SK-N-SH (cell line): ENCODE measurements around the gene MXD3. TPM values are rescaled to one million over a fixed set of nuclear protein-coding genes. Genes with fewer than 3 reads are reported as not detected.

Experiments
- CTCF ChIA-PET: fragments of 300-600, 350-600 bp; formaldehyde crosslinking; extraction: SDS; loops from one replicate; lab custom pipeline; 2021; lab: Yijun Ruan, JAX
- POLR2A ChIA-PET: fragments of 350-600 bp; sonication (Branson Sonifier 250); formaldehyde crosslinking; extraction: SDS; loops from one replicate; lab custom pipeline; 2020; ENCODE audit warnings: antibody characterized with exemption, inconsistent platforms; lab: Yijun Ruan, JAX
- DNase-seq: peaks from one replicate; pipeline ENCODE4 v3.0.0; 2012
- H2AFZ ChIP-seq: fragments of 200-600 bp; sonication (generic); 2 replicates; pipeline ENCODE4 v1.8.1; 2016; ENCODE audit warnings: antibody characterized with exemption, mild to moderate bottlenecking, low read depth
- H3F3A ChIP-seq: fragments of 200-600 bp; sonication (generic); replicated peaks from 2 replicates; pipeline ENCODE3; 2016; ENCODE audit warnings: antibody characterized with exemption, mild to moderate bottlenecking; ENCODE audit not compliant: insufficient read depth
- H3K27ac ChIP-seq, 2 experiments: fragments of 200-500 bp in 1 of 2; fragments of 200-600 bp in 1 of 2; sonication (Bioruptor generic) in 1 of 2; sonication (generic), shearing (Covaris generic) in 1 of 2; 2 replicates each; pipeline versions ENCODE4 v1.5.1 to v1.6.1; 2014 to 2016; ENCODE audit warnings: low read depth in 2 of 2, inconsistent platforms in 1 of 2, low read length in 1 of 2, mild to moderate bottlenecking in 1 of 2, mixed read lengths in 1 of 2
- H3K27me3 ChIP-seq: fragments of 200-600 bp; sonication (generic), shearing (Covaris generic); 2 replicates; pipeline ENCODE4 v1.6.1; 2016; ENCODE audit warnings: mixed run types; ENCODE audit not compliant: insufficient read depth
- H3K36me3 ChIP-seq, 2 experiments: fragments of 200-500 bp in 1 of 2; fragments of 200-600 bp in 1 of 2; sonication (Bioruptor generic) in 1 of 2; sonication (generic) in 1 of 2; replicated peaks in 1 of 2; 2 replicates each; pipeline versions ENCODE3 to v1.5.1; 2014 to 2016; ENCODE audit warnings: low read length in 1 of 2, mild to moderate bottlenecking in 1 of 2; ENCODE audit not compliant: insufficient read depth in 2 of 2, control insufficient read depth in 1 of 2
- H3K4me1 ChIP-seq, 2 experiments: fragments of 200-500 bp in 1 of 2; fragments of 200-600 bp in 1 of 2; sonication (Bioruptor generic) in 1 of 2; sonication (generic), shearing (Covaris generic) in 1 of 2; 2 replicates each; pipeline versions ENCODE4 v1.5.1 to v1.6.1; 2014 to 2016; ENCODE audit warnings: low read depth in 1 of 2, low read length in 1 of 2, mixed run types in 1 of 2; ENCODE audit not compliant: insufficient read depth in 2 of 2, control insufficient read depth in 1 of 2
- H3K4me2 ChIP-seq: fragments of 200-600 bp; sonication (generic), shearing (Covaris generic); 2 replicates; pipeline ENCODE4 v1.6.1; 2017; ENCODE audit warnings: mixed run types
- H3K4me3 ChIP-seq, 2 experiments: fragments of 200-500 bp in 1 of 2; fragments of 200-600 bp in 1 of 2; sonication (Bioruptor generic) in 1 of 2; sonication (generic), shearing (Covaris generic) in 1 of 2; 2 replicates each; pipeline versions ENCODE4 v1.5.1 to v1.8.1; 2014 to 2016; ENCODE audit warnings: low read depth in 2 of 2, inconsistent platforms in 1 of 2, low read length in 1 of 2, mild to moderate bottlenecking in 1 of 2, mixed read lengths in 1 of 2, moderate library complexity in 1 of 2
- H3K79me2 ChIP-seq: fragments of 200-600 bp; sonication (generic); 2 replicates; pipeline ENCODE4 v1.8.1; 2017; ENCODE audit warnings: mild to moderate bottlenecking; ENCODE audit not compliant: insufficient read depth
- H3K9ac ChIP-seq: fragments of 200-600 bp; sonication (generic); 2 replicates; pipeline ENCODE4 v1.6.1; 2017; ENCODE audit warnings: mixed run types
- H3K9me2 ChIP-seq: fragments of 200-600 bp; sonication (generic); 2 replicates; pipeline ENCODE4 v1.6.1; 2017; ENCODE audit warnings: mixed run types
- H3K9me3 ChIP-seq: fragments of 200-600 bp; sonication (generic); 2 replicates; pipeline ENCODE4 v1.6.1; 2017; ENCODE audit warnings: mixed run types, mild to moderate bottlenecking, moderate library complexity
- H4K20me1 ChIP-seq: fragments of 200-600 bp; sonication (generic); 2 replicates; pipeline ENCODE4 v1.6.1; 2017; ENCODE audit warnings: mild to moderate bottlenecking, mixed run types; ENCODE audit not compliant: insufficient read depth
- CHD2 ChIP-seq: fragments of 150-350 bp; IDR thresholded peaks from 2 replicates; pipeline ENCODE4 v1.6.1; 2018; ENCODE audit warnings: low read length; ENCODE audit not compliant: partially characterized antibody
- ELF1 ChIP-seq: IDR thresholded peaks from 2 replicates; pipeline ENCODE4 v1.4.0; 2012
- EP300 ChIP-seq, 2 experiments: IDR thresholded peaks; 2 replicates each; pipeline versions ENCODE4 v1.4.0 to v1.6.1; 2012; ENCODE audit warnings: borderline replicate concordance in 1 of 2, low read depth in 1 of 2, low read length in 1 of 2
- EZH2phosphoT487 ChIP-seq: fragments of 200-600 bp; sonication (generic); IDR thresholded peaks from 2 replicates; pipeline ENCODE4 v1.6.1; 2017; ENCODE audit warnings: low read depth, mixed run types, mild to moderate bottlenecking, antibody characterized with exemption, moderate library complexity, borderline replicate concordance
- FOSL2 ChIP-seq: IDR thresholded peaks from 2 replicates; pipeline ENCODE4 v1.4.0; 2012; ENCODE audit warnings: low read depth, mild to moderate bottlenecking, moderate library complexity, borderline replicate concordance
- FOXJ3 ChIP-seq: sonication (generic); formaldehyde crosslinking; IDR thresholded peaks from 2 replicates; pipeline ENCODE4 v1.5.1; 2020; ENCODE audit warnings: mild to moderate bottlenecking, missing genetic modification reagents
- FOXM1 ChIP-seq: IDR thresholded peaks from 2 replicates; pipeline ENCODE4 v1.4.0; 2012; ENCODE audit warnings: low read depth, mild to moderate bottlenecking
- GATA2 ChIP-seq: sonication (generic); formaldehyde crosslinking; IDR thresholded peaks from 2 replicates; pipeline ENCODE4 v1.5.0; 2020; ENCODE audit warnings: mild to moderate bottlenecking, missing genetic modification reagents
- MEF2A ChIP-seq: IDR thresholded peaks from 2 replicates; pipeline ENCODE4 v1.4.0; 2012; ENCODE audit warnings: low read depth, borderline replicate concordance
- NFIC ChIP-seq: IDR thresholded peaks from 2 replicates; pipeline ENCODE4 v1.4.0; 2012; ENCODE audit warnings: borderline replicate concordance
- NRF1 ChIP-seq: IDR thresholded peaks from 2 replicates; pipeline ENCODE4 v1.6.1; 2012; ENCODE audit warnings: low read depth, mild to moderate bottlenecking, low read length
- RAD21 ChIP-seq: IDR thresholded peaks from 2 replicates; pipeline ENCODE4 v1.6.1; 2012; ENCODE audit warnings: mild to moderate bottlenecking, low read length
- RCOR1 ChIP-seq: fragments of 150-350 bp; IDR thresholded peaks from 2 replicates; pipeline ENCODE4 v1.6.1; 2017; ENCODE audit warnings: antibody characterized with exemption, low read length
- RFX5 ChIP-seq: IDR thresholded peaks from 2 replicates; pipeline ENCODE4 v1.6.1; 2012; ENCODE audit warnings: mild to moderate bottlenecking, improper control_type of control experiment, low read length
- RXRA ChIP-seq: IDR thresholded peaks from 2 replicates; pipeline ENCODE4 v1.4.0; 2012; ENCODE audit warnings: low read depth, mild to moderate bottlenecking, borderline replicate concordance
- SIN3A ChIP-seq: IDR thresholded peaks from 2 replicates; pipeline ENCODE4 v1.6.1; 2012; ENCODE audit warnings: low read depth, mild to moderate bottlenecking, low read length, moderate library complexity, borderline replicate concordance
- TAF1 ChIP-seq: IDR thresholded peaks from 2 replicates; pipeline ENCODE4 v1.6.1; 2012; ENCODE audit warnings: low read depth, mild to moderate bottlenecking, low read length, moderate library complexity, borderline replicate concordance
- TCF12 ChIP-seq: IDR thresholded peaks from 2 replicates; pipeline ENCODE4 v1.4.0; 2012
- WGBS: methylation state at CpG from one replicate; pipeline ENCODE4 v1.1.6; 2017; ENCODE audit warnings: low lambda C conversion rate; 5-methylcytosine and 5-hydroxymethylcytosine counted together
- polyA plus RNA-seq, 3 experiments: library from polyadenylated mRNA; depleted of rRNA; stranded (reverse); fragments of >200 nt; gene quantifications; 2 replicates each; pipeline ENCODE4 v1.2.3, GENCODE V29; 2012
- TF ChIP-seq, protein P1 (sequence below): IDR thresholded peaks from 2 replicates; pipeline ENCODE4 v1.6.1; 2012; ENCODE audit warnings: mild to moderate bottlenecking, low read depth, low read length, moderate library complexity
- TF ChIP-seq, protein P2 (sequence below): IDR thresholded peaks from 2 replicates; pipeline ENCODE4; 2012
- TF ChIP-seq, protein P3 (sequence below): IDR thresholded peaks from 2 replicates; pipeline ENCODE4 v1.4.0; 2012; ENCODE audit warnings: low read depth, borderline replicate concordance
- TF ChIP-seq, protein P4 (sequence below): fragments of 150-350 bp; IDR thresholded peaks from 2 replicates; pipeline ENCODE4 v1.6.1; 2016; ENCODE audit warnings: mild to moderate bottlenecking, low read depth, low read length
- TF ChIP-seq, protein P5 (sequence below): IDR thresholded peaks from 2 replicates; pipeline ENCODE4 v1.4.0; 2012; ENCODE audit warnings: low read depth
- TF ChIP-seq, protein P6 (sequence below): fragments of 150-350 bp; IDR thresholded peaks from 2 replicates; pipeline ENCODE4 v1.6.1; 2017; ENCODE audit warnings: antibody characterized with exemption, low read length, low read depth, borderline replicate concordance

The MXD3 gene
- polyA plus RNA-seq, 1 of the 3 experiments (the other 2 are of a cell fraction) = 22.6 TPM

DNA sequence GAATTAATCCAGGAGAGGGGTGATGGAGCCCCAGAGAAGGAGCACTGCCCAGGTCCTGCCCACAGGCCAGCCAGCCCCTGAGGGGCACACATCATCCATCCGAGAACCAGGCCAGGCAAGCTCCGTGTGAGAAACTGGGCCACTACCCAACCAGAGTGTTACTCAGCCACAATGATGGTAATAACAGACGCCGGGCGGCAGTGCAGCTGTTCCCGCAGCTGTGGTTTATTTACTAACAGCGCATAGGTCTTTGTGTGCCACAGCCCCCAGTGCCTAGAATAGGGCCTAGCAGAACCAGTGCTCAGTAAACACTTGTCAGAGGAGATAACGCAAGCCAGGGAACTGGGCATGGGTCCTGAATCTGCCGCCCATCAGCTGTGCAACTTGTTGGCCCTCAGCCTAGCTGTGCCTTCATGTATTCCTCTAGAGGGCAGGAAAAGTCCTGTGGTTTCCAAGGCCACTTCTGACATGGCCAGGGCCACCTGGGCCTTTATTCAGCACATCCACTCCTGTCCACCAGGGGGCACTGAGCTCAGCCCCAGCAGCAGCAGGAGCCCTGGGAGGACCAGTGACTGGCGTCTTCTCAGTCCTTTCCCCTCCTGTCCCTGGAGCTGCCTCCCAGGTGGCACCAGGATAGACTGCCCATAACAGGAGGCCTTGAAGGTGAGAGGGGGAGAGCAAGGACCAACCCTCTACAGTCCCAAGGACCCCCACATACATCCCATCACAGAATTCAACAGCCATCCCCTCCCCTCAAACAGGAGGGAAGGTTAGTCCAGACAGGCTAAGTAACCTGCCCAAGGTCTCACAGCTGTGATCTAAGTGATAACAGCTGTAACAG is 2.1 kb downstream of the MXD3 start:
- Histone ChIP-seq H3K9ac (no peak overlapping the region), H3K4me2 (peak overlapping the region; percentile 100; the same call in 1 of the 2 replicates), H4K20me1 (peaks cover 35% of the 10 kb centered on the region), H3K4me1 (peaks cover 4 to 36% of the 10 kb centered on the region in 2 experiments; a peak in 1 of 4 replicates), H3K27ac (no peak overlapping the region; a peak in 1 of 4 replicates), H3K27me3 (no peaks in the 10 kb centered on the region), H2AFZ (no peak overlapping the region), H3K9me3 (no peaks in the 10 kb centered on the region), H3K4me3 (peak overlapping the region in 1 of 2 experiments; percentile 34; a peak in 1 of 4 replicates), H3F3A (peaks cover 18% of the 10 kb centered on the region), H3K79me2 (peaks cover 70% of the 10 kb centered on the region), H3K9me2 (no peaks in the 10 kb centered on the region), H3K36me3 (peaks cover 19 to 24% of the 10 kb centered on the region in 2 experiments)
- ChIA-PET CTCF (interaction anchor here (0.6 to 4.3 kb wide), 43 partner anchors 9 to 652 kb away, joined by 3 to 39 read pairs (median 4); partner anchors contain the start of genes DDX41 and LMAN2), POLR2A (interaction anchor here (0.7 kb wide), 1 partner anchor 196 kb away, joined by 4 read pairs; no protein-coding TSS in a partner anchor)
- WGBS = 79% methylated on average over 6 of the region's 10 CpGs
- DNase-seq = peak; percentile 83
- TF ChIP-seq EZH2phosphoT487 = no peak
- no peak for TF ChIP-seq TAF1
- TF ChIP-seq RCOR1 = 0 out of 2 replicates have a peak, but pooled peaks have one; percentile 12
- TF ChIP-seq, protein P1, sequence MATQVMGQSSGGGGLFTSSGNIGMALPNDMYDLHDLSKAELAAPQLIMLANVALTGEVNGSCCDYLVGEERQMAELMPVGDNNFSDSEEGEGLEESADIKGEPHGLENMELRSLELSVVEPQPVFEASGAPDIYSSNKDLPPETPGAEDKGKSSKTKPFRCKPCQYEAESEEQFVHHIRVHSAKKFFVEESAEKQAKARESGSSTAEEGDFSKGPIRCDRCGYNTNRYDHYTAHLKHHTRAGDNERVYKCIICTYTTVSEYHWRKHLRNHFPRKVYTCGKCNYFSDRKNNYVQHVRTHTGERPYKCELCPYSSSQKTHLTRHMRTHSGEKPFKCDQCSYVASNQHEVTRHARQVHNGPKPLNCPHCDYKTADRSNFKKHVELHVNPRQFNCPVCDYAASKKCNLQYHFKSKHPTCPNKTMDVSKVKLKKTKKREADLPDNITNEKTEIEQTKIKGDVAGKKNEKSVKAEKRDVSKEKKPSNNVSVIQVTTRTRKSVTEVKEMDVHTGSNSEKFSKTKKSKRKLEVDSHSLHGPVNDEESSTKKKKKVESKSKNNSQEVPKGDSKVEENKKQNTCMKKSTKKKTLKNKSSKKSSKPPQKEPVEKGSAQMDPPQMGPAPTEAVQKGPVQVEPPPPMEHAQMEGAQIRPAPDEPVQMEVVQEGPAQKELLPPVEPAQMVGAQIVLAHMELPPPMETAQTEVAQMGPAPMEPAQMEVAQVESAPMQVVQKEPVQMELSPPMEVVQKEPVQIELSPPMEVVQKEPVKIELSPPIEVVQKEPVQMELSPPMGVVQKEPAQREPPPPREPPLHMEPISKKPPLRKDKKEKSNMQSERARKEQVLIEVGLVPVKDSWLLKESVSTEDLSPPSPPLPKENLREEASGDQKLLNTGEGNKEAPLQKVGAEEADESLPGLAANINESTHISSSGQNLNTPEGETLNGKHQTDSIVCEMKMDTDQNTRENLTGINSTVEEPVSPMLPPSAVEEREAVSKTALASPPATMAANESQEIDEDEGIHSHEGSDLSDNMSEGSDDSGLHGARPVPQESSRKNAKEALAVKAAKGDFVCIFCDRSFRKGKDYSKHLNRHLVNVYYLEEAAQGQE = no peak
- no peak for TF ChIP-seq RXRA
- TF ChIP-seq, protein P2, sequence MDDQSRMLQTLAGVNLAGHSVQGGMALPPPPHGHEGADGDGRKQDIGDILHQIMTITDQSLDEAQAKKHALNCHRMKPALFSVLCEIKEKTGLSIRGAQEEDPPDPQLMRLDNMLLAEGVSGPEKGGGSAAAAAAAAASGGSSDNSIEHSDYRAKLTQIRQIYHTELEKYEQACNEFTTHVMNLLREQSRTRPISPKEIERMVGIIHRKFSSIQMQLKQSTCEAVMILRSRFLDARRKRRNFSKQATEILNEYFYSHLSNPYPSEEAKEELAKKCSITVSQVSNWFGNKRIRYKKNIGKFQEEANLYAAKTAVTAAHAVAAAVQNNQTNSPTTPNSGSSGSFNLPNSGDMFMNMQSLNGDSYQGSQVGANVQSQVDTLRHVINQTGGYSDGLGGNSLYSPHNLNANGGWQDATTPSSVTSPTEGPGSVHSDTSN = no peak
- peak; percentile 53; the same call in 1 of the 2 replicates for TF ChIP-seq SIN3A
- TF ChIP-seq, protein P3, sequence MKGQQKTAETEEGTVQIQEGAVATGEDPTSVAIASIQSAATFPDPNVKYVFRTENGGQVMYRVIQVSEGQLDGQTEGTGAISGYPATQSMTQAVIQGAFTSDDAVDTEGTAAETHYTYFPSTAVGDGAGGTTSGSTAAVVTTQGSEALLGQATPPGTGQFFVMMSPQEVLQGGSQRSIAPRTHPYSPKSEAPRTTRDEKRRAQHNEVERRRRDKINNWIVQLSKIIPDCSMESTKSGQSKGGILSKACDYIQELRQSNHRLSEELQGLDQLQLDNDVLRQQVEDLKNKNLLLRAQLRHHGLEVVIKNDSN = no peak
- peak; percentile 60 for TF ChIP-seq RAD21
- TF ChIP-seq, protein P4, sequence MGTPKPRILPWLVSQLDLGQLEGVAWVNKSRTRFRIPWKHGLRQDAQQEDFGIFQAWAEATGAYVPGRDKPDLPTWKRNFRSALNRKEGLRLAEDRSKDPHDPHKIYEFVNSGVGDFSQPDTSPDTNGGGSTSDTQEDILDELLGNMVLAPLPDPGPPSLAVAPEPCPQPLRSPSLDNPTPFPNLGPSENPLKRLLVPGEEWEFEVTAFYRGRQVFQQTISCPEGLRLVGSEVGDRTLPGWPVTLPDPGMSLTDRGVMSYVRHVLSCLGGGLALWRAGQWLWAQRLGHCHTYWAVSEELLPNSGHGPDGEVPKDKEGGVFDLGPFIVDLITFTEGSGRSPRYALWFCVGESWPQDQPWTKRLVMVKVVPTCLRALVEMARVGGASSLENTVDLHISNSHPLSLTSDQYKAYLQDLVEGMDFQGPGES = no peak
- TF ChIP-seq CHD2 = peak; percentile 22
- no peak for TF ChIP-seq RFX5
- TF ChIP-seq, protein P5, sequence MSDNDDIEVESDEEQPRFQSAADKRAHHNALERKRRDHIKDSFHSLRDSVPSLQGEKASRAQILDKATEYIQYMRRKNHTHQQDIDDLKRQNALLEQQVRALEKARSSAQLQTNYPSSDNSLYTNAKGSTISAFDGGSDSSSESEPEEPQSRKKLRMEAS = no peak
- no peak for TF ChIP-seq NRF1
- TF ChIP-seq FOXJ3 (CRISPR knock-in tag) = no peak
- TF ChIP-seq MEF2A = no peak
- TF ChIP-seq ELF1 = no peak
- no peak for TF ChIP-seq FOSL2
- no peak for TF ChIP-seq GATA2 (CRISPR knock-in tag)
- TF ChIP-seq FOXM1 = no peak
- TF ChIP-seq TCF12 = no peak
- TF ChIP-seq NFIC = no peak
- no peak for TF ChIP-seq EP300 (IDR thresholded peaks at IDR 0.05; ENCODE audit: borderline replicate concordance in 1 of 2, low read depth in 1 of 2, low read length in 1 of 2)
- TF ChIP-seq, protein P6, sequence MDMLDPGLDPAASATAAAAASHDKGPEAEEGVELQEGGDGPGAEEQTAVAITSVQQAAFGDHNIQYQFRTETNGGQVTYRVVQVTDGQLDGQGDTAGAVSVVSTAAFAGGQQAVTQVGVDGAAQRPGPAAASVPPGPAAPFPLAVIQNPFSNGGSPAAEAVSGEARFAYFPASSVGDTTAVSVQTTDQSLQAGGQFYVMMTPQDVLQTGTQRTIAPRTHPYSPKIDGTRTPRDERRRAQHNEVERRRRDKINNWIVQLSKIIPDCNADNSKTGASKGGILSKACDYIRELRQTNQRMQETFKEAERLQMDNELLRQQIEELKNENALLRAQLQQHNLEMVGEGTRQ = no peak
